Measurements from ENCODE around the gene PRX.

PRX gene

DNA sequence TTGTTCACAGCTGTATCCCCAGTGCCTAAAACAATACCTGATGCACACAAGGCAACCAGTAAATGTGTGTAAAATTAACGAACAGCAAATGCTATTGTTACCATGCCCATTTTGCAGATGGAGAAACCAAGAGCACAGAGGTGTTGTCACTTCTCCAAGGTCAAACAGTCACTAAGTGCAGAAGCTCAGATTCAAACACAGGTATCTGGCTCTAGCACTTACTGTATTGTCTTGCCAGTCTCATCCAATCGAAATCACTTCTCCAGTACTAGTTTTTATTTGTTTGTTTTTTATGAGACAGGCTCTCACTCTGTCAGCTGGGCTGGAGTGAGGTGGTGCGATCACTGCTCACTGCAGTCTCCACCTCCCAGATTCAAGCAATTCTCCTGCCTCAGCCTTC is 51.0 kb downstream of the PRX start:
- CTCF ChIA-PET, result no interaction called here
- TF ChIP-seq, protein P1, sequence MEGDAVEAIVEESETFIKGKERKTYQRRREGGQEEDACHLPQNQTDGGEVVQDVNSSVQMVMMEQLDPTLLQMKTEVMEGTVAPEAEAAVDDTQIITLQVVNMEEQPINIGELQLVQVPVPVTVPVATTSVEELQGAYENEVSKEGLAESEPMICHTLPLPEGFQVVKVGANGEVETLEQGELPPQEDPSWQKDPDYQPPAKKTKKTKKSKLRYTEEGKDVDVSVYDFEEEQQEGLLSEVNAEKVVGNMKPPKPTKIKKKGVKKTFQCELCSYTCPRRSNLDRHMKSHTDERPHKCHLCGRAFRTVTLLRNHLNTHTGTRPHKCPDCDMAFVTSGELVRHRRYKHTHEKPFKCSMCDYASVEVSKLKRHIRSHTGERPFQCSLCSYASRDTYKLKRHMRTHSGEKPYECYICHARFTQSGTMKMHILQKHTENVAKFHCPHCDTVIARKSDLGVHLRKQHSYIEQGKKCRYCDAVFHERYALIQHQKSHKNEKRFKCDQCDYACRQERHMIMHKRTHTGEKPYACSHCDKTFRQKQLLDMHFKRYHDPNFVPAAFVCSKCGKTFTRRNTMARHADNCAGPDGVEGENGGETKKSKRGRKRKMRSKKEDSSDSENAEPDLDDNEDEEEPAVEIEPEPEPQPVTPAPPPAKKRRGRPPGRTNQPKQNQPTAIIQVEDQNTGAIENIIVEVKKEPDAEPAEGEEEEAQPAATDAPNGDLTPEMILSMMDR (IDR thresholded peaks at IDR 0.05; ENCODE audit: control extremely low read depth, extremely low read depth, low read depth, missing control alignments), result no peak
- POLR2A ChIA-PET, result interaction anchor here (0.6 kb wide), 1 partner anchor 9 kb away, joined by 3 read pairs; no protein-coding TSS in a partner anchor
- no peak for DNase-seq (ENCODE audit: extremely low spot score)

DNA sequence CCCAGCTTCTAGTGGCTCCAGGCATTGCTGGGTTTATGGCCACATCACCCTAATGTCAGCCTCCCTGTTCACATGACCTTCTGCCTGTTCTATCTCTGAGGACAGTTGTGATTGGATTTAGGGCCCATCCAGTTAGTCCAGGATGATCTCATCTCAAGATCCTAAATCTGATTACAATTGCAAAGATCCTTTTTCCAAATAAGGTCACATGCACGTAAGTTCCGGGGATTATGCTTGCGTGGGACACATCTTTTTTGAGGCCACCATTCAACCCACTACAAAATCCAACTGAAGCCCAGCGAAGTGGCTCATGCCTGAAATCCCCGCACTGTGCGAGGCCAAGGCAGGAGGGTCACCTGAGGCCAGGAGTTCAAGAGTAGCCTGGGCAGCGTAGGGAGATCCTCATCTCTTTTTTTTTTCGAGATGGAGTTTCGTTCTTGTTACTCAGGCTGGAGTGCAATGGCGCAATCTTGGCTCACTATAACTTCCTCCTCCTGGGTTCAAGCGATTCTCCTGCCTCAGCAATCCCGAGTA is 52.4 kb downstream of the PRX start:
- no peak for DNase-seq (ENCODE audit: extremely low spot score)
- TF ChIP-seq, protein P1 (IDR thresholded peaks at IDR 0.05; ENCODE audit: control extremely low read depth, extremely low read depth, low read depth, missing control alignments), result no peak
- POLR2A ChIA-PET, result no interaction called here
- CTCF ChIA-PET, result no interaction called here

GRCh38 chr19:40360020-40360707 is 53.0 kb downstream of the PRX start:
- CTCF ChIA-PET, result interaction anchor here (1.6 kb wide), 1 partner anchor 61 kb away, joined by 4 read pairs; no protein-coding TSS in a partner anchor
- no peak for DNase-seq (ENCODE audit: extremely low spot score)
- TF ChIP-seq, protein P1 (IDR thresholded peaks at IDR 0.05; ENCODE audit: control extremely low read depth, extremely low read depth, low read depth, missing control alignments), result no peak
- POLR2A ChIA-PET, result no interaction called here

GRCh38 chr19:40358773-40359172 is 54.4 kb downstream of the PRX start:
- TF ChIP-seq, protein P1 (IDR thresholded peaks at IDR 0.05; ENCODE audit: control extremely low read depth, extremely low read depth, low read depth, missing control alignments), result no peak
- DNase-seq (ENCODE audit: extremely low spot score), result peak; percentile 67
- ChIA-PET CTCF (interaction anchor here (1.6 kb wide), 1 partner anchor 62 kb away, joined by 4 read pairs; no protein-coding TSS in a partner anchor), POLR2A (no interaction called here)

- DNase-seq (ENCODE audit: extremely low spot score), result no peak
- ChIA-PET CTCF (no interaction called here), POLR2A (no interaction called here)
- TF ChIP-seq, protein P1 (IDR thresholded peaks at IDR 0.05; ENCODE audit: control extremely low read depth, extremely low read depth, low read depth, missing control alignments), result no peak
Measured at GRCh38 chr19:40357640-40358039, 55.5 kb downstream of the PRX start.

DNA sequence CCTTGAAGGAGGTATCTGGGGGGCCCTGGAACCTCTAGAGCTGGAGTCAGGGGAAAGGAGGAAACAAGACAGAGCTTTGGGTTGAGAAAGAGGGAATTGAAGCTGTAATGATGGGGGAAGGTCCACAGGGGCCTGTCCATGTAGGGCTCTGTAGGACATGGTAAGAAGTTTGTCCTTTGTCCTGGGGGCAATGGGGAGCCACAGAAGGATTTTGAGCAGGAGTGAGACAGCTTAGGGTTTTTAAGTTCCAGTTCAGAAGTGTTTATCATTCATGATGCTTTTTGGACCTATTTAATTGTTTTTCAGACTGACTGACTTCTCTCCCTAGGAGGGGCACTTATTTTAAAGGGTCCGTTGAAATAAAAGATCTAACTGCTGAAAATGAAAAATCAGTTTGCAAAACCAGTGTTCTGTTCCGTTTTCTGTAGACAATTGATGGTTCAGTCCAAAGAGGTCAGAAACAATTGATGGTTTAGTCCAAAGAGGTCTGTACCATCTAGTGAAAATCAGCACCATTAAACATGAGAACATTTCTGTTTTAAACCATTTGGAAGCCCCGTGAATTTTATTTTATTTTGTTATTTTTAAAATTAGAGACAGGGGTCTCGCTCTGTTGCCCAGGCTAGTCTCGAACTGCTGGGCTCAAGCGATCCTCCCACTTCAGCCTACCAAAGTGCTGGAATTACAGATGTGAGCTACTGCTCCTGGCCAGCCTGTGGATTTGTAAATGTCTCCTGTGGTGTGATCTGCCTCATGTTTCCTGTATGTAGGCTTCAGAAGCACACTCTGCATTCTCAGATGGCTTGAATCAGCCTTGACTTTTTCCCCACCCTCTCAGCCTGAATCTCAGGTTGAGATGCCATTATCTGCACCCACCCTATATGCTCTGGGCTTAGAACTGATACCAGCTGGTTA is 56.2 kb downstream of the PRX start:
- no peak for DNase-seq (ENCODE audit: extremely low spot score)
- POLR2A ChIA-PET, result interaction anchor here (1.0 kb wide), 1 partner anchor 8 kb away, joined by 5 read pairs; no protein-coding TSS in a partner anchor
- CTCF ChIA-PET, result interaction anchor here (0.9 to 2.2 kb wide), 4 partner anchors 8 to 64 kb away, joined by 3 to 7 read pairs (median 4); no protein-coding TSS in a partner anchor
- TF ChIP-seq, protein P1 (IDR thresholded peaks at IDR 0.05; ENCODE audit: control extremely low read depth, extremely low read depth, low read depth, missing control alignments), result no peak
